ENCODE measurements around the gene ROR2.

- TF ChIP-seq EP300 (IDR thresholded peaks at IDR 0.05), result no peak
- TF ChIP-seq, protein P1, sequence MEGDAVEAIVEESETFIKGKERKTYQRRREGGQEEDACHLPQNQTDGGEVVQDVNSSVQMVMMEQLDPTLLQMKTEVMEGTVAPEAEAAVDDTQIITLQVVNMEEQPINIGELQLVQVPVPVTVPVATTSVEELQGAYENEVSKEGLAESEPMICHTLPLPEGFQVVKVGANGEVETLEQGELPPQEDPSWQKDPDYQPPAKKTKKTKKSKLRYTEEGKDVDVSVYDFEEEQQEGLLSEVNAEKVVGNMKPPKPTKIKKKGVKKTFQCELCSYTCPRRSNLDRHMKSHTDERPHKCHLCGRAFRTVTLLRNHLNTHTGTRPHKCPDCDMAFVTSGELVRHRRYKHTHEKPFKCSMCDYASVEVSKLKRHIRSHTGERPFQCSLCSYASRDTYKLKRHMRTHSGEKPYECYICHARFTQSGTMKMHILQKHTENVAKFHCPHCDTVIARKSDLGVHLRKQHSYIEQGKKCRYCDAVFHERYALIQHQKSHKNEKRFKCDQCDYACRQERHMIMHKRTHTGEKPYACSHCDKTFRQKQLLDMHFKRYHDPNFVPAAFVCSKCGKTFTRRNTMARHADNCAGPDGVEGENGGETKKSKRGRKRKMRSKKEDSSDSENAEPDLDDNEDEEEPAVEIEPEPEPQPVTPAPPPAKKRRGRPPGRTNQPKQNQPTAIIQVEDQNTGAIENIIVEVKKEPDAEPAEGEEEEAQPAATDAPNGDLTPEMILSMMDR (IDR thresholded peaks at IDR 0.05), result no peak
- TF ChIP-seq POLR2AphosphoS5 (IDR thresholded peaks at IDR 0.05), result no peak
- TF ChIP-seq POLR2A (IDR thresholded peaks at IDR 0.05; ENCODE audit: low read depth), result no peak
Observed at GRCh38 chr9:91530829-91531228, 419.2 kb downstream of the ROR2 start.
